GM12891 (cell line): ENCODE measurements around the gene TRABD2B.

ENCODE experiments used
- PAX5 ChIP-seq: IDR thresholded peaks from 2 replicates; pipeline ENCODE4 v1.6.1; 2011; ENCODE audit warnings: low read length, moderate library complexity, mild to moderate bottlenecking; ENCODE audit not compliant: insufficient read depth, severe bottlenecking
- POLR2A ChIP-seq: IDR thresholded peaks from 2 replicates; pipeline ENCODE4 v1.6.1; 2011; ENCODE audit warnings: low read depth, low read length, control low read depth
- POU2F2 ChIP-seq: IDR thresholded peaks from 2 replicates; pipeline ENCODE4 v1.6.1; 2011; ENCODE audit warnings: low read depth, mild to moderate bottlenecking, control low read depth, low read length, moderate library complexity

DNA sequence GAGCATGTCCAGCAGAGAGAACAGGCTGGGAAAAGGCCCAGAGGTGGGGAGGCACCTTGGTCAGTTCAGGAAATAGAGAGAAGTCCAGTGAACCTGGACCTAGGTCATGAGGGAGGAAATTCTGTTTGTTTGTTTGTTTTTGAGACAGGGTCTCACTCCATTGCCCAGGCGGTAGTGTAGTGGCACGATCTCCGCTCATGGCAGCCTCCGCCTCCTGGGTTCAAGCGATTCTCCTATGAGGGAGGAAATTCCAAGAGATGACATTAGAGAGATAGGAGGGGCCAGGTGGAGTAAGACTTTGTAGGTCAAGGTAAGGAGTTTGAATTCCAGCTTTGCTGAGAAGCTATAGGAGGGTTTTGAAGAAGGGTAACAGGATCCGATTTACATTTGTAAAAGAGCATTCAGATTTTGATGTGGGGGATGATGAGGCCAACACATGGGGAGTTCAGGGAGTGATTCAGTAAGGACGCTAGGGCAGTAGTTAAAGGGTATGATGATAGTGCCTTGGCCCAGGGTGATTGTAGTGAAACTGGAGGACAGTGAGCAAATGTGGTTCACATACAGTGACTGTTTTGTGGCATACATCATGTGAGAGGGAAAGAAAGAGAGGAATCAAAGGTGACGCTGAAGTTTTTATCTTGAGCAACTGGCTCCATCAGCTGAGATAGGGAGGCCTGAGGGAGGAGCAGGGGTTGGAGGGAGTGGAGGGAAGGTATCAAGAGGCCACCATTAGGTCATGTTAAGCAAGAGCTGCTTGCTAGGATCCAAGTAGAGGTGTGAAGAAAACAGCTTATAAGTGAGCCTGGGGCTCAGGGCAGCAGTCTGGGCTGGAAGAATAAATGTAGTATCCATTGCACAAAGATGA is 8.3 kb upstream of the TRABD2B start:
- TF ChIP-seq POU2F2, result no peak
- TF ChIP-seq POLR2A, result no peak
- no peak for TF ChIP-seq PAX5
